HepG2 (cell line): ENCODE data around the gene TIRAP. TPM values are rescaled to one million over a fixed set of nuclear protein-coding genes. Genes with fewer than 3 reads are reported as not detected.

Experiments
- BORCS8-MEF2B ChIP-seq: sonication (generic); formaldehyde crosslinking; IDR thresholded peaks from 2 replicates; pipeline ENCODE4 v1.8.0; 2022; ENCODE audit warnings: mild to moderate bottlenecking, missing genetic modification reagents
- CCDC6 ChIP-seq: sonication (generic); formaldehyde crosslinking; IDR thresholded peaks from 2 replicates; pipeline ENCODE4 v1.8.1; 2022; ENCODE audit warnings: mild to moderate bottlenecking, missing genetic modification reagents, moderate library complexity
- DNMT1 ChIP-seq: sonication (generic); formaldehyde crosslinking; IDR thresholded peaks from 2 replicates; pipeline ENCODE4 v1.5.1; 2020; ENCODE audit warnings: mild to moderate bottlenecking, missing genetic modification reagents
- GPN1 ChIP-seq: sonication (generic); formaldehyde crosslinking; IDR thresholded peaks from 2 replicates; pipeline ENCODE4 v1.5.1; 2020; ENCODE audit warnings: missing genetic modification reagents, borderline replicate concordance
- HNRNPK ChIP-seq: fragments of 200-400 bp; formaldehyde crosslinking; IDR thresholded peaks from 2 replicates; pipeline ENCODE4 v1.6.1; 2018; ENCODE audit warnings: low read length, low read depth, moderate library complexity, mild to moderate bottlenecking; ENCODE audit not compliant: poor library complexity, severe bottlenecking
- MAFG ChIP-seq: sonication (generic); formaldehyde crosslinking; IDR thresholded peaks from 2 replicates; pipeline ENCODE4 v1.5.1; 2020; ENCODE audit warnings: mild to moderate bottlenecking, missing genetic modification reagents
- MIER2 ChIP-seq: IDR thresholded peaks from 2 replicates; pipeline ENCODE4 v1.6.1; 2016; ENCODE audit warnings: missing biosample characterization, missing genetic modification reagents
- NCOA2 ChIP-seq: sonication (generic); formaldehyde crosslinking; IDR thresholded peaks from 2 replicates; pipeline ENCODE4 v1.8.0; 2022; ENCODE audit warnings: inconsistent platforms
- NFKB2 ChIP-seq: sonication (generic); formaldehyde crosslinking; IDR thresholded peaks from 2 replicates; pipeline ENCODE4 v1.4.0; 2020; ENCODE audit warnings: missing genetic modification reagents, borderline replicate concordance
- POGK ChIP-seq: sonication (generic); formaldehyde crosslinking; conservative IDR thresholded peaks from 2 replicates; pipeline ENCODE4 v1.8.0; 2022; ENCODE audit warnings: mild to moderate bottlenecking, moderate library complexity, missing genetic modification reagents
- POGZ ChIP-seq: sonication (generic); formaldehyde crosslinking; IDR thresholded peaks from 2 replicates; pipeline ENCODE4 v1.4.0; 2020; ENCODE audit warnings: mild to moderate bottlenecking, missing genetic modification reagents
- RAD51 ChIP-seq: fragments of 450-650 bp; IDR thresholded peaks from 2 replicates; pipeline ENCODE4 v1.6.1; 2016; ENCODE audit warnings: borderline replicate concordance
- THAP9 ChIP-seq: sonication (generic); formaldehyde crosslinking; IDR thresholded peaks from 2 replicates; pipeline ENCODE4; 2020; ENCODE audit warnings: missing genetic modification reagents, mild to moderate bottlenecking, borderline replicate concordance
- ZIK1 ChIP-seq: sonication (generic); formaldehyde crosslinking; IDR thresholded peaks from 2 replicates; pipeline ENCODE4 v1.5.0; 2020; ENCODE audit warnings: mild to moderate bottlenecking, low read depth, missing genetic modification reagents, borderline replicate concordance
- ZNF510 ChIP-seq: sonication (generic); formaldehyde crosslinking; IDR thresholded peaks from 2 replicates; pipeline ENCODE4 v1.4.0; 2020; ENCODE audit warnings: low read depth, mild to moderate bottlenecking, missing genetic modification reagents
- ZNF776 ChIP-seq: sonication (generic); formaldehyde crosslinking; IDR thresholded peaks from 2 replicates; pipeline ENCODE4 v1.4.0; 2020; ENCODE audit warnings: mild to moderate bottlenecking, missing genetic modification reagents
- polyA plus RNA-seq, 8 experiments: library from polyadenylated mRNA; depleted of rRNA in 3 of 8; stranded (reverse) in 7 of 8; unstranded in 1 of 8; fragments of >200 nt; fragmentation: Illumina TruSeq in 4 of 8; extraction: Trizol in 4 of 8; gene quantifications; 2 replicates each; pipeline versions ENCODE4 v1.2.1 to v1.2.3, GENCODE V29; 2011 to 2016; ENCODE audit warnings: low read depth in 4 of 8, missing spikeins in 1 of 8, mixed read lengths in 1 of 8; ENCODE audit not compliant: insufficient read depth in 1 of 8
- total RNA-seq, 5 experiments: library from RNA; depleted of rRNA; stranded (reverse); fragments of >200 nt; fragmentation: Illumina TruSeq; extraction: Trizol; gene quantifications; 2 replicates each; pipeline ENCODE4 v1.2.3, GENCODE V29; 2016; ENCODE audit warnings: low read depth in 1 of 5
- TF ChIP-seq, protein P1 (sequence below): sonication (generic); formaldehyde crosslinking; IDR thresholded peaks from 2 replicates; pipeline ENCODE4 v1.5.1; 2020; ENCODE audit warnings: missing genetic modification reagents, mild to moderate bottlenecking, borderline replicate concordance
- TF ChIP-seq, protein P2 (sequence below): sonication (generic); formaldehyde crosslinking; IDR thresholded peaks from 2 replicates; pipeline ENCODE4 v1.5.0; 2020; ENCODE audit warnings: missing genetic modification reagents

Gene TIRAP
- total and polyA plus RNA-seq, 2 of the 13 experiments (the other 11 are each of a cell fraction or from before 2014, with no cell fraction given): 5.4 to 5.7 TPM

- peak; percentile 65; the same call in 1 of the 2 replicates for TF ChIP-seq POGK (CRISPR knock-in tag)
- TF ChIP-seq GPN1: no peak
- TF ChIP-seq, protein P1, sequence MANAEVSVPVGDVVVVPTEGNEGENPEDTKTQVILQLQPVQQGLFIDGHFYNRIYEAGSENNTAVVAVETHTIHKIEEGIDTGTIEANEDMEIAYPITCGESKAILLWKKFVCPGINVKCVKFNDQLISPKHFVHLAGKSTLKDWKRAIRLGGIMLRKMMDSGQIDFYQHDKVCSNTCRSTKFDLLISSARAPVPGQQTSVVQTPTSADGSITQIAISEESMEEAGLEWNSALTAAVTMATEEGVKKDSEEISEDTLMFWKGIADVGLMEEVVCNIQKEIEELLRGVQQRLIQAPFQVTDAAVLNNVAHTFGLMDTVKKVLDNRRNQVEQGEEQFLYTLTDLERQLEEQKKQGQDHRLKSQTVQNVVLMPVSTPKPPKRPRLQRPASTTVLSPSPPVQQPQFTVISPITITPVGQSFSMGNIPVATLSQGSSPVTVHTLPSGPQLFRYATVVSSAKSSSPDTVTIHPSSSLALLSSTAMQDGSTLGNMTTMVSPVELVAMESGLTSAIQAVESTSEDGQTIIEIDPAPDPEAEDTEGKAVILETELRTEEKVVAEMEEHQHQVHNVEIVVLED (CRISPR knock-in tag): peak; percentile 76
- TF ChIP-seq ZNF510 (CRISPR knock-in tag): peak; percentile 97; the same call in 1 of the 2 replicates
- peak; percentile 93 for TF ChIP-seq BORCS8-MEF2B (CRISPR knock-in tag)
- TF ChIP-seq THAP9: peak; percentile 85; the same call in 1 of the 2 replicates
- TF ChIP-seq NCOA2 (CRISPR knock-in tag): no peak; the same call in 1 of the 2 replicates
- TF ChIP-seq NFKB2 (CRISPR knock-in tag): peak; percentile 97
- TF ChIP-seq HNRNPK: no peak
- TF ChIP-seq CCDC6 (CRISPR knock-in tag): peak; percentile 94
- no peak for TF ChIP-seq MAFG (CRISPR knock-in tag)
- TF ChIP-seq RAD51: no peak
- peak; percentile 75 for TF ChIP-seq MIER2 (CRISPR knock-in tag)
- peak; percentile 87 for TF ChIP-seq ZIK1 (CRISPR knock-in tag)
- TF ChIP-seq DNMT1 (CRISPR knock-in tag): peak; percentile 96
- peak; percentile 78; the same call in 1 of the 2 replicates for TF ChIP-seq POGZ
- TF ChIP-seq, protein P2, sequence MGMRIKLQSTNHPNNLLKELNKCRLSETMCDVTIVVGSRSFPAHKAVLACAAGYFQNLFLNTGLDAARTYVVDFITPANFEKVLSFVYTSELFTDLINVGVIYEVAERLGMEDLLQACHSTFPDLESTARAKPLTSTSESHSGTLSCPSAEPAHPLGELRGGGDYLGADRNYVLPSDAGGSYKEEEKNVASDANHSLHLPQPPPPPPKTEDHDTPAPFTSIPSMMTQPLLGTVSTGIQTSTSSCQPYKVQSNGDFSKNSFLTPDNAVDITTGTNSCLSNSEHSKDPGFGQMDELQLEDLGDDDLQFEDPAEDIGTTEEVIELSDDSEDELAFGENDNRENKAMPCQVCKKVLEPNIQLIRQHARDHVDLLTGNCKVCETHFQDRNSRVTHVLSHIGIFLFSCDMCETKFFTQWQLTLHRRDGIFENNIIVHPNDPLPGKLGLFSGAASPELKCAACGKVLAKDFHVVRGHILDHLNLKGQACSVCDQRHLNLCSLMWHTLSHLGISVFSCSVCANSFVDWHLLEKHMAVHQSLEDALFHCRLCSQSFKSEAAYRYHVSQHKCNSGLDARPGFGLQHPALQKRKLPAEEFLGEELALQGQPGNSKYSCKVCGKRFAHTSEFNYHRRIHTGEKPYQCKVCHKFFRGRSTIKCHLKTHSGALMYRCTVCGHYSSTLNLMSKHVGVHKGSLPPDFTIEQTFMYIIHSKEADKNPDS (CRISPR knock-in tag): 0 out of 2 replicates have a peak, but pooled peaks have one; percentile 84
- peak; percentile 81 for TF ChIP-seq ZNF776 (CRISPR knock-in tag)
Observed at GRCh38 chr11:126303623-126304456, 20.9 kb downstream of the TIRAP start, which contains the start of gene DCPS (continued).
